Measurements from ENCODE around the gene SCAMP5.

SCAMP5 gene

GRCh38 chr15:75031848-75032247 lies 36.5 kb downstream of the SCAMP5 start:
- DNase-seq (ENCODE audit: extremely low spot score) = no peak
- TF ChIP-seq FOXA1 (IDR thresholded peaks at IDR 0.05) = no peak
- no peak for TF ChIP-seq BHLHE40 (IDR thresholded peaks at IDR 0.05; ENCODE audit: borderline replicate concordance)
- TF ChIP-seq NFRKB (IDR thresholded peaks at IDR 0.05) = no peak
- TF ChIP-seq SUZ12 (IDR thresholded peaks at IDR 0.05) = no peak
- no peak for TF ChIP-seq SP1 (IDR thresholded peaks at IDR 0.05)
- no peak for TF ChIP-seq PKNOX1 (IDR thresholded peaks at IDR 0.05)
- TF ChIP-seq CTBP1 (IDR thresholded peaks at IDR 0.05; ENCODE audit: borderline replicate concordance) = no peak
- no peak for TF ChIP-seq ARNT (IDR thresholded peaks at IDR 0.05)
- no peak for TF ChIP-seq FOXK2 (IDR thresholded peaks at IDR 0.05)
- CTCF ChIA-PET = interaction anchor here (0.6 to 0.8 kb wide), 2 partner anchors 98 to 172 kb away, joined by 3 to 4 read pairs; no protein-coding TSS in a partner anchor
- POLR2A ChIA-PET = interaction anchor here (1.0 kb wide), 1 partner anchor 9 kb away, joined by 3 read pairs; the partner anchor contains the start of gene PPCDC

GRCh38 chr15:75032395-75032794 lies 37.0 kb downstream of the SCAMP5 start:
- no peak for DNase-seq (ENCODE audit: extremely low spot score)
- POLR2A ChIA-PET = interaction anchor here (0.8 kb wide), 1 partner anchor 9 kb away, joined by 4 read pairs; the partner anchor contains the start of gene PPCDC
- CTCF ChIA-PET = no interaction called here
- no peak for TF ChIP-seq TARDBP (IDR thresholded peaks at IDR 0.05)
- no peak for TF ChIP-seq FOXM1 (IDR thresholded peaks at IDR 0.05; ENCODE audit: borderline replicate concordance)
- TF ChIP-seq FOXK2 (IDR thresholded peaks at IDR 0.05) = no peak
- no peak for TF ChIP-seq ARNT (IDR thresholded peaks at IDR 0.05)
- no peak for TF ChIP-seq ELF4 (IDR thresholded peaks at IDR 0.05)
- no peak for TF ChIP-seq ZNF384 (IDR thresholded peaks at IDR 0.05)
- no peak for TF ChIP-seq BHLHE40 (IDR thresholded peaks at IDR 0.05; ENCODE audit: borderline replicate concordance)
- no peak for TF ChIP-seq HDGF (IDR thresholded peaks at IDR 0.05; ENCODE audit: borderline replicate concordance)
- no peak for TF ChIP-seq CTBP1 (IDR thresholded peaks at IDR 0.05; ENCODE audit: borderline replicate concordance)

GRCh38 chr15:75033809-75034208 lies 38.4 kb downstream of the SCAMP5 start:
- no peak for TF ChIP-seq SUZ12 (IDR thresholded peaks at IDR 0.05)
- TF ChIP-seq SP1 (IDR thresholded peaks at IDR 0.05) = no peak
- TF ChIP-seq TARDBP (IDR thresholded peaks at IDR 0.05) = no peak
- no peak for TF ChIP-seq ELF4 (IDR thresholded peaks at IDR 0.05)
- TF ChIP-seq BHLHE40 (IDR thresholded peaks at IDR 0.05; ENCODE audit: borderline replicate concordance) = no peak
- POLR2A ChIA-PET = interaction anchor here (1.0 to 1.6 kb wide), 3 partner anchors 9 to 168 kb away, joined by 3 to 11 read pairs (median 5); partner anchors contain the start of genes C15orf39 and PPCDC
- CTCF ChIA-PET = interaction anchor here (0.6 to 1.3 kb wide), 5 partner anchors 9 to 275 kb away, joined by 3 to 4 read pairs (median 4); partner anchors contain the start of gene C15orf39
- DNase-seq (ENCODE audit: extremely low spot score) = no peak

GRCh38 chr15:75034615-75035014 lies 39.3 kb downstream of the SCAMP5 start:
- ChIA-PET CTCF (interaction anchor here (0.6 to 1.2 kb wide), 3 partner anchors 10 to 170 kb away, joined by 4 read pairs; no protein-coding TSS in a partner anchor), POLR2A (interaction anchor here (1.0 to 1.6 kb wide), 3 partner anchors 8 to 167 kb away, joined by 3 to 11 read pairs (median 5); partner anchors contain the start of genes C15orf39 and PPCDC)
- TF ChIP-seq LEF1 (IDR thresholded peaks at IDR 0.05; ENCODE audit: borderline replicate concordance) (no peak), BHLHE40 (IDR thresholded peaks at IDR 0.05; ENCODE audit: borderline replicate concordance) (no peak), NFRKB (IDR thresholded peaks at IDR 0.05) (no peak), CTBP1 (IDR thresholded peaks at IDR 0.05; ENCODE audit: borderline replicate concordance) (no peak), SUZ12 (IDR thresholded peaks at IDR 0.05) (no peak), ARNT (IDR thresholded peaks at IDR 0.05) (no peak), FOXK2 (IDR thresholded peaks at IDR 0.05) (no peak), ZNF384 (IDR thresholded peaks at IDR 0.05) (no peak), PKNOX1 (IDR thresholded peaks at IDR 0.05) (no peak), FOXM1 (IDR thresholded peaks at IDR 0.05; ENCODE audit: borderline replicate concordance) (no peak), TARDBP (IDR thresholded peaks at IDR 0.05) (no peak)
- no peak for DNase-seq (ENCODE audit: extremely low spot score)

- ChIA-PET POLR2A (interaction anchor here (0.7 to 2.5 kb wide), 4 partner anchors 13 to 184 kb away, joined by 3 to 17 read pairs (median 6); partner anchors contain the start of genes C15orf39 and PPCDC), CTCF (interaction anchor here (2.4 kb wide), 1 partner anchor 168 kb away, joined by 12 read pairs; no protein-coding TSS in a partner anchor)
- DNase-seq (ENCODE audit: extremely low spot score) = no peak
- no peak for TF ChIP-seq PKNOX1 (IDR thresholded peaks at IDR 0.05)
- TF ChIP-seq L3MBTL2 (conservative IDR thresholded peaks at IDR 0.05) = no peak
- no peak for TF ChIP-seq NFRKB (IDR thresholded peaks at IDR 0.05)
- TF ChIP-seq BHLHE40 (IDR thresholded peaks at IDR 0.05; ENCODE audit: borderline replicate concordance) = no peak
- TF ChIP-seq LEF1 (IDR thresholded peaks at IDR 0.05; ENCODE audit: borderline replicate concordance) = no peak
- no peak for TF ChIP-seq FOXK2 (IDR thresholded peaks at IDR 0.05)
- no peak for TF ChIP-seq FOXA1 (IDR thresholded peaks at IDR 0.05)
- no peak for TF ChIP-seq TARDBP (IDR thresholded peaks at IDR 0.05)
- TF ChIP-seq SUZ12 (IDR thresholded peaks at IDR 0.05) = no peak
- TF ChIP-seq HDGF (IDR thresholded peaks at IDR 0.05; ENCODE audit: borderline replicate concordance) = no peak
- TF ChIP-seq CTBP1 (IDR thresholded peaks at IDR 0.05; ENCODE audit: borderline replicate concordance) = no peak
- TF ChIP-seq ELF4 (IDR thresholded peaks at IDR 0.05) = no peak
- TF ChIP-seq ARNT (IDR thresholded peaks at IDR 0.05) = no peak
- no peak for TF ChIP-seq FOXM1 (IDR thresholded peaks at IDR 0.05; ENCODE audit: borderline replicate concordance)
- no peak for TF ChIP-seq SP1 (IDR thresholded peaks at IDR 0.05)
- no peak for TF ChIP-seq ZNF384 (IDR thresholded peaks at IDR 0.05)
These were observed 40.9 kb downstream of the SCAMP5 start for GRCh38 chr15:75036212-75036616.

GRCh38 chr15:75037685-75038084 lies 42.3 kb downstream of the SCAMP5 start:
- ChIA-PET CTCF (interaction anchor here (0.8 to 2.4 kb wide), 3 partner anchors 8 to 167 kb away, joined by 3 to 12 read pairs (median 3); partner anchors contain the start of gene C15orf39), POLR2A (interaction anchor here (0.7 to 2.5 kb wide), 4 partner anchors 14 to 588 kb away, joined by 3 to 17 read pairs (median 6); partner anchors contain the start of genes C15orf39 and PPCDC)
- DNase-seq (ENCODE audit: extremely low spot score) = no peak
- TF ChIP-seq LEF1 (IDR thresholded peaks at IDR 0.05; ENCODE audit: borderline replicate concordance) (no peak), BHLHE40 (IDR thresholded peaks at IDR 0.05; ENCODE audit: borderline replicate concordance) (no peak), ARNT (IDR thresholded peaks at IDR 0.05) (no peak), HDGF (IDR thresholded peaks at IDR 0.05; ENCODE audit: borderline replicate concordance) (no peak), FOXA1 (IDR thresholded peaks at IDR 0.05) (no peak), CTBP1 (IDR thresholded peaks at IDR 0.05; ENCODE audit: borderline replicate concordance) (no peak), TARDBP (IDR thresholded peaks at IDR 0.05) (no peak)
